ENCODE results near the gene LACTBL1.
"Not testable (repeated sequence)": the region's sequence is repeated elsewhere in the genome, so short reads cannot be mapped to it uniquely, and the experiment has no call there.

Gene LACTBL1

GRCh38 chr1:22967833-22968232 lies 4.8 kb downstream of the LACTBL1 start:
- H3K36me3 Mint-ChIP-seq (ENCODE audit: low read depth): no peaks in the 10 kb centered on the region
- no peak overlapping the region for H3K27ac Mint-ChIP-seq
- H3K9me3 Mint-ChIP-seq: no peaks in the 10 kb centered on the region
- H3K4me1 Mint-ChIP-seq (ENCODE audit: low read depth): no peaks in the 10 kb centered on the region
- peaks cover 41% of the 10 kb centered on the region for H3K27me3 Mint-ChIP-seq (ENCODE audit: low read depth)
- no peak for DNase-seq (ENCODE audit: low spot score)
- no peak overlapping the region for H3K4me3 Mint-ChIP-seq

GRCh38 chr1:22966309-22966708 lies 6.4 kb downstream of the LACTBL1 start:
- Mint-ChIP-seq H3K9me3 (no peaks in the 10 kb centered on the region), H3K4me3 (no peak overlapping the region), H3K27ac (no peak overlapping the region), H3K36me3 (ENCODE audit: low read depth) (no peaks in the 10 kb centered on the region), H3K27me3 (ENCODE audit: low read depth) (peaks cover 31% of the 10 kb centered on the region), H3K4me1 (ENCODE audit: low read depth) (no peaks in the 10 kb centered on the region)
- no peak for DNase-seq (ENCODE audit: low spot score)

GRCh38 chr1:22963044-22963677 lies 9.5 kb downstream of the LACTBL1 start:
- no peaks in the 10 kb centered on the region for H3K36me3 Mint-ChIP-seq (ENCODE audit: low read depth)
- H3K9me3 Mint-ChIP-seq: no peaks in the 10 kb centered on the region
- H3K4me3 Mint-ChIP-seq: no peak overlapping the region

GRCh38 chr1:22962558-22962957 lies 10.1 kb downstream of the LACTBL1 start:
- peaks cover 10% of the 10 kb centered on the region for H3K27me3 Mint-ChIP-seq (ENCODE audit: low read depth)
- H3K4me3 Mint-ChIP-seq: no peak overlapping the region
- H3K4me1 Mint-ChIP-seq (ENCODE audit: low read depth): no peaks in the 10 kb centered on the region
- no peak overlapping the region for H3K27ac Mint-ChIP-seq
- no peak for DNase-seq (ENCODE audit: low spot score)
- H3K36me3 Mint-ChIP-seq (ENCODE audit: low read depth): no peaks in the 10 kb centered on the region
- no peaks in the 10 kb centered on the region for H3K9me3 Mint-ChIP-seq

More at GRCh38 chr1:22963044-22963677, 9.5 kb downstream of the LACTBL1 start:
- Mint-ChIP-seq H3K4me1 (ENCODE audit: low read depth) (no peaks in the 10 kb centered on the region), H3K27ac (no peak overlapping the region), H3K27me3 (ENCODE audit: low read depth) (peaks cover 10% of the 10 kb centered on the region)
- no peak for DNase-seq (ENCODE audit: low spot score)

GRCh38 chr1:22959545-22960360 lies 12.9 kb downstream of the LACTBL1 start:
- Mint-ChIP-seq H3K36me3 (ENCODE audit: low read depth) (no peaks in the 10 kb centered on the region), H3K4me3 (no peak overlapping the region), H3K9me3 (no peaks in the 10 kb centered on the region), H3K4me1 (ENCODE audit: low read depth) (no peaks in the 10 kb centered on the region), H3K27me3 (ENCODE audit: low read depth) (peaks cover 16% of the 10 kb centered on the region), H3K27ac (no peak overlapping the region)
- no peak for DNase-seq (ENCODE audit: low spot score)

GRCh38 chr1:22958556-22958955 lies 14.1 kb downstream of the LACTBL1 start:
- Mint-ChIP-seq H3K36me3 (ENCODE audit: low read depth) (no peaks in the 10 kb centered on the region), H3K9me3 (no peaks in the 10 kb centered on the region), H3K27ac (no peak overlapping the region), H3K4me3 (no peak overlapping the region), H3K27me3 (ENCODE audit: low read depth) (peaks cover 23% of the 10 kb centered on the region), H3K4me1 (ENCODE audit: low read depth) (no peaks in the 10 kb centered on the region)
- DNase-seq (ENCODE audit: low spot score): no peak

- Mint-ChIP-seq H3K4me1 (ENCODE audit: low read depth) (no peaks in the 10 kb centered on the region), H3K36me3 (ENCODE audit: low read depth) (no peaks in the 10 kb centered on the region), H3K27me3 (ENCODE audit: low read depth) (peaks cover 29% of the 10 kb centered on the region), H3K4me3 (no peak overlapping the region), H3K27ac (no peak overlapping the region), H3K9me3 (no peaks in the 10 kb centered on the region)
- no peak for DNase-seq (ENCODE audit: low spot score)
Measured at GRCh38 chr1:22957066-22957465, 15.6 kb downstream of the LACTBL1 start.

- H3K27me3 Mint-ChIP-seq (ENCODE audit: low read depth): peaks cover 32% of the 10 kb centered on the region
- no peaks in the 10 kb centered on the region for H3K36me3 Mint-ChIP-seq (ENCODE audit: low read depth)
- DNase-seq (ENCODE audit: low spot score): no peak
- no peak overlapping the region for H3K4me3 Mint-ChIP-seq
- H3K27ac Mint-ChIP-seq: no peak overlapping the region
- H3K9me3 Mint-ChIP-seq: no peaks in the 10 kb centered on the region
- no peaks in the 10 kb centered on the region for H3K4me1 Mint-ChIP-seq (ENCODE audit: low read depth)
Measured at GRCh38 chr1:22955146-22955545, 17.5 kb downstream of the LACTBL1 start.

- no peak for DNase-seq (ENCODE audit: low spot score)
- H3K4me1 Mint-ChIP-seq (ENCODE audit: low read depth): no peaks in the 10 kb centered on the region
- H3K36me3 Mint-ChIP-seq (ENCODE audit: low read depth): no peaks in the 10 kb centered on the region
- no peak overlapping the region for H3K4me3 Mint-ChIP-seq
- peaks cover 34% of the 10 kb centered on the region for H3K27me3 Mint-ChIP-seq (ENCODE audit: low read depth)
- H3K27ac Mint-ChIP-seq: no peak overlapping the region
- H3K9me3 Mint-ChIP-seq: no peaks in the 10 kb centered on the region
Measured at GRCh38 chr1:22953740-22954141, 18.9 kb downstream of the LACTBL1 start.

GRCh38 chr1:22953057-22953739 lies 19.5 kb downstream of the LACTBL1 start:
- Mint-ChIP-seq H3K36me3 (ENCODE audit: low read depth) (no peaks in the 10 kb centered on the region), H3K4me1 (ENCODE audit: low read depth) (no peaks in the 10 kb centered on the region), H3K4me3 (no peak overlapping the region), H3K9me3 (no peaks in the 10 kb centered on the region), H3K27me3 (ENCODE audit: low read depth) (peaks cover 35% of the 10 kb centered on the region), H3K27ac (no peak overlapping the region)
- DNase-seq (ENCODE audit: low spot score): no peak

GRCh38 chr1:22952694-22953056 lies 20.0 kb downstream of the LACTBL1 start:
- Mint-ChIP-seq H3K4me1 (ENCODE audit: low read depth) (no peaks in the 10 kb centered on the region), H3K9me3 (no peaks in the 10 kb centered on the region), H3K36me3 (ENCODE audit: low read depth) (no peaks in the 10 kb centered on the region), H3K27ac (no peak overlapping the region), H3K27me3 (ENCODE audit: low read depth) (peaks cover 35% of the 10 kb centered on the region), H3K4me3 (no peak overlapping the region)
- DNase-seq (ENCODE audit: low spot score): no peak

GRCh38 chr1:22951796-22952195 lies 20.9 kb downstream of the LACTBL1 start:
- no peak overlapping the region for H3K27ac Mint-ChIP-seq
- H3K4me1 Mint-ChIP-seq (ENCODE audit: low read depth): no peaks in the 10 kb centered on the region
- H3K4me3 Mint-ChIP-seq: no peak overlapping the region
- H3K9me3 Mint-ChIP-seq: no peaks in the 10 kb centered on the region
- peaks cover 31% of the 10 kb centered on the region for H3K27me3 Mint-ChIP-seq (ENCODE audit: low read depth)
- no peak for DNase-seq (ENCODE audit: low spot score)
- no peaks in the 10 kb centered on the region for H3K36me3 Mint-ChIP-seq (ENCODE audit: low read depth)

GRCh38 chr1:22949822-22950331 lies 22.8 kb downstream of the LACTBL1 start:
- Mint-ChIP-seq H3K36me3 (ENCODE audit: low read depth) (no peaks in the 10 kb centered on the region), H3K9me3 (no peaks in the 10 kb centered on the region), H3K4me3 (no peak overlapping the region), H3K4me1 (ENCODE audit: low read depth) (no peaks in the 10 kb centered on the region), H3K27ac (no peak overlapping the region), H3K27me3 (ENCODE audit: low read depth) (peaks cover 22% of the 10 kb centered on the region)
- DNase-seq (ENCODE audit: low spot score): no peak

- H3K4me1 Mint-ChIP-seq (ENCODE audit: low read depth); H3K27me3 Mint-ChIP-seq (ENCODE audit: low read depth); H3K27ac Mint-ChIP-seq; H3K36me3 Mint-ChIP-seq (ENCODE audit: low read depth); DNase-seq (ENCODE audit: low spot score); H3K4me3 Mint-ChIP-seq: not testable (repeated sequence)
- peaks cover 12% of the 10 kb centered on the region for H3K9me3 Mint-ChIP-seq
Measured at GRCh38 chr1:22945171-22945570, 27.5 kb downstream of the LACTBL1 start.

Data from T-helper 2 cell treated with Interferon-gamma antibody and Interleukin-4, amounts not matched to agents 5 μg/mL and 100 μg/mL, for 36 hours (primary cell).